MM.1S (cell line): Measurements from ENCODE around the gene PAX8.

ENCODE experiments used
- DNase-seq: peaks from one replicate; pipeline ENCODE4 v3.0.0-alpha.2; 2015
- H2AFZ ChIP-seq: fragments of 300-600 bp; sonication (generic); 2 replicates; pipeline ENCODE4 v1.6.0; 2016; ENCODE audit warnings: antibody characterized with exemption, low read length
- H3F3A ChIP-seq: fragments of 300-600 bp; sonication (generic); 2 replicates; pipeline ENCODE4 v1.6.1; 2016; ENCODE audit warnings: mild to moderate bottlenecking, antibody characterized with exemption, low read length, moderate library complexity, mixed read lengths; ENCODE audit not compliant: insufficient read depth
- H3K27ac ChIP-seq: fragments of 300-600 bp; sonication (generic); 2 replicates; pipeline ENCODE4 v1.5.1; 2016; ENCODE audit warnings: mild to moderate bottlenecking, low read length
- H3K27me3 ChIP-seq: fragments of 300-600 bp; sonication (generic); replicated peaks from 2 replicates; pipeline ENCODE4 v1.6.0; 2016; ENCODE audit warnings: low read length; ENCODE audit not compliant: insufficient read depth
- H3K36me3 ChIP-seq: fragments of 300-600 bp; sonication (generic); replicated peaks from 2 replicates; pipeline ENCODE4 v1.6.1; 2016; ENCODE audit warnings: mild to moderate bottlenecking, low read length, mixed read lengths; ENCODE audit not compliant: insufficient read depth
- H3K4me1 ChIP-seq: fragments of 300-600 bp; sonication (generic); 2 replicates; pipeline ENCODE4 v1.6.1; 2016; ENCODE audit warnings: low read length, mixed read lengths
- H3K4me2 ChIP-seq: fragments of 300-600 bp; sonication (generic); 2 replicates; pipeline ENCODE4 v1.6.0; 2016; ENCODE audit warnings: low read depth, low read length
- H3K4me3 ChIP-seq: fragments of 300-600 bp; sonication (generic); 2 replicates; pipeline ENCODE4 v1.5.1; 2016; ENCODE audit warnings: low read length, mixed read lengths
- H3K79me2 ChIP-seq: fragments of 300-600 bp; sonication (generic); 2 replicates; pipeline ENCODE4 v1.6.1; 2016; ENCODE audit warnings: mixed run types, low read length, mixed read lengths
- H3K9ac ChIP-seq: fragments of 300-600 bp; sonication (generic); 2 replicates; pipeline ENCODE4 v1.6.1; 2016; ENCODE audit warnings: low read length, mixed read lengths
- H3K9me2 ChIP-seq: fragments of 300-600 bp; sonication (generic); replicated peaks from 2 replicates; pipeline ENCODE4 v1.6.1; 2016; ENCODE audit warnings: mild to moderate bottlenecking, low read length, mixed read lengths; ENCODE audit not compliant: insufficient read depth
- H3K9me3 ChIP-seq: fragments of 300-600 bp; sonication (generic); replicated peaks from 2 replicates; pipeline ENCODE4 v1.6.1; 2016; ENCODE audit warnings: mild to moderate bottlenecking, low read length, mixed read lengths; ENCODE audit not compliant: insufficient read depth
- H4K20me1 ChIP-seq: fragments of 300-600 bp; sonication (generic); 2 replicates; pipeline ENCODE4 v1.6.1; 2016; ENCODE audit warnings: mild to moderate bottlenecking, low read length, moderate library complexity, mixed read lengths; ENCODE audit not compliant: insufficient read depth
- EZH2 ChIP-seq: fragments of 300-600 bp; sonication (generic); optimal IDR thresholded peaks from 2 replicates; pipeline ENCODE3; 2017; ENCODE audit warnings: low read depth, mild to moderate bottlenecking, antibody characterized with exemption, low read length, mixed read lengths
- EZH2phosphoT487 ChIP-seq: fragments of 300-600 bp; sonication (generic); IDR thresholded peaks from 2 replicates; pipeline ENCODE4 v1.6.1; 2018; ENCODE audit warnings: antibody characterized with exemption, low read length
- TF ChIP-seq, protein P1 (sequence below): fragments of 300-600 bp; sonication (generic); IDR thresholded peaks from 2 replicates; pipeline ENCODE4 v1.5.1; 2016; ENCODE audit warnings: antibody characterized with exemption, low read length, mixed read lengths

The PAX8 gene

DNA sequence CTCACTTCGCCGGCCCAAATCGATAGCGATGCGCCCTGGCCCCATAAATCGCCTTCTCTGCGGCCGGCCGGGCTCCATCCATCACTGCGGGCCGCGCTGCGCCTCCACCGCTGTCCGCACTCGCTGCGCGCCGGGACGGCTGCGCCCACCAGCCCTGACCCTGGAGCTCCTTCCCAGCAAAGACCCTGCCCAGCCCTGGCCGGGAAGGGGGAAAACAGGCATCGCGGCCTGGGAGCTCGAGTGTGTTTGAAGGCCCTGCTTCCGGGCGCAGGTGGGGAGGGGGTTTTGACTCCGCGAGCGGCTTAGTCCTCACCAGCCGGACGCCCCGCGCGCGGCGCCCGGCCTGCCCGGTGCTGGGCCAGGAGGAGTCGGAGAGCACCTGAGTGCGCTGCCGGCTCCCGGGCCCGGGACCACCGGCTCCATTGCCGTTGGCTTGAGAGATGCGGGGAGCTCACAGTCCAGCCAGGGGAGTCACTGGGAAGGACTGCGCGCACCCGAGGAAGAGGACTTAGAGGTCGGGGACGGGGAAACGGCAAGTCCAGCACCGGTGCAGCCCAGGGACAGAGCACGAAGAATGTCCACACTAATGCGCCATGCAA lies 1.1 kb downstream of the PAX8 start:
- no peaks in the 10 kb centered on the region for H4K20me1 ChIP-seq
- H3K4me2 ChIP-seq = no peak overlapping the region
- no peak for DNase-seq
- no peak for TF ChIP-seq EZH2phosphoT487
- TF ChIP-seq EZH2 = no peak
- TF ChIP-seq, protein P1, sequence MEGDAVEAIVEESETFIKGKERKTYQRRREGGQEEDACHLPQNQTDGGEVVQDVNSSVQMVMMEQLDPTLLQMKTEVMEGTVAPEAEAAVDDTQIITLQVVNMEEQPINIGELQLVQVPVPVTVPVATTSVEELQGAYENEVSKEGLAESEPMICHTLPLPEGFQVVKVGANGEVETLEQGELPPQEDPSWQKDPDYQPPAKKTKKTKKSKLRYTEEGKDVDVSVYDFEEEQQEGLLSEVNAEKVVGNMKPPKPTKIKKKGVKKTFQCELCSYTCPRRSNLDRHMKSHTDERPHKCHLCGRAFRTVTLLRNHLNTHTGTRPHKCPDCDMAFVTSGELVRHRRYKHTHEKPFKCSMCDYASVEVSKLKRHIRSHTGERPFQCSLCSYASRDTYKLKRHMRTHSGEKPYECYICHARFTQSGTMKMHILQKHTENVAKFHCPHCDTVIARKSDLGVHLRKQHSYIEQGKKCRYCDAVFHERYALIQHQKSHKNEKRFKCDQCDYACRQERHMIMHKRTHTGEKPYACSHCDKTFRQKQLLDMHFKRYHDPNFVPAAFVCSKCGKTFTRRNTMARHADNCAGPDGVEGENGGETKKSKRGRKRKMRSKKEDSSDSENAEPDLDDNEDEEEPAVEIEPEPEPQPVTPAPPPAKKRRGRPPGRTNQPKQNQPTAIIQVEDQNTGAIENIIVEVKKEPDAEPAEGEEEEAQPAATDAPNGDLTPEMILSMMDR = no peak
- H3K9me2 ChIP-seq = no peaks in the 10 kb centered on the region
- H3K9ac ChIP-seq = no peak overlapping the region
- H3F3A ChIP-seq = no peaks in the 10 kb centered on the region
- H3K9me3 ChIP-seq = no peaks in the 10 kb centered on the region
- H2AFZ ChIP-seq = no peak overlapping the region
- no peak overlapping the region for H3K4me3 ChIP-seq
- H3K27ac ChIP-seq = no peak overlapping the region
- H3K79me2 ChIP-seq = no peaks in the 10 kb centered on the region
- H3K36me3 ChIP-seq = no peaks in the 10 kb centered on the region
- H3K4me1 ChIP-seq = no peaks in the 10 kb centered on the region
- peaks cover 20% of the 10 kb centered on the region; the same call in 1 of the 2 replicates for H3K27me3 ChIP-seq

- Histone ChIP-seq H3K9me3 (no peaks in the 10 kb centered on the region), H3K4me3 (no peak overlapping the region), H4K20me1 (no peaks in the 10 kb centered on the region), H3K36me3 (no peaks in the 10 kb centered on the region), H3K4me1 (no peaks in the 10 kb centered on the region), H3K4me2 (no peak overlapping the region), H3F3A (no peaks in the 10 kb centered on the region), H3K9ac (no peak overlapping the region), H3K79me2 (no peaks in the 10 kb centered on the region), H3K27me3 (peaks cover 20% of the 10 kb centered on the region; the same call in 1 of the 2 replicates), H3K9me2 (no peaks in the 10 kb centered on the region), H3K27ac (no peak overlapping the region), H2AFZ (no peak overlapping the region)
- TF ChIP-seq EZH2 (no peak), EZH2phosphoT487 (no peak)
- DNase-seq = no peak
Observed at GRCh38 chr2:113276761-113277425, 1.8 kb downstream of the PAX8 start.

DNA sequence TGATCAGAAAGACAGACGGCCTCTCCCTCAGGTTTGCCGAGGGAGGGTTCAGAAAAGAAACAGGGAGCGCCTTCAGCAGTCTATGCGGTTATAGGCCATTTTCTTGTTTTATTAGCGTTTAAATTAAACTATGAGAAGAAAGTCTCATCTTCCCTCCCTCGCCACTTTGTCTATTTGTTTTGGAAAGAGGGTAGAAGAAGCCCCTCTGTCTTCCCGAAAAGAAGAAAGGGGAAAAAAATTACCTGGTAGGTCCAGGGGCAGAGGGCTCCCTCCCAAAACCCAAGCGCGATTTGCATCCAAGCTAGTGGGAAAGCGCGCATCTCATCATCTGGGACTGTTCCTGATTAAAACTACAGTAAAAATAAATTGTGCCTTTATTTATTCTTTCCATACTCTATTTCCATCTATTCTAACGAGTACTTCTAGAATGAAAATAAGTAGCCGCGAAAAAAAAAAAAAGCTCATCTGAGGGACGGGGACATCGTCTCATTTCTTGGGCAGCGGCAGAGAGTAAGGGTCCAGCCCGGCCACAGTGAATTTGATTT lies 2.4 kb downstream of the PAX8 start:
- no peak for TF ChIP-seq EZH2
- TF ChIP-seq, protein P1 = no peak
- TF ChIP-seq EZH2phosphoT487 = no peak
- Histone ChIP-seq H3K36me3 (no peaks in the 10 kb centered on the region), H3K4me2 (no peak overlapping the region), H3K4me3 (no peak overlapping the region), H3F3A (no peaks in the 10 kb centered on the region), H3K27ac (no peak overlapping the region), H4K20me1 (no peaks in the 10 kb centered on the region), H3K9me3 (no peaks in the 10 kb centered on the region), H3K9ac (no peak overlapping the region), H3K79me2 (no peaks in the 10 kb centered on the region), H3K27me3 (peaks cover 20% of the 10 kb centered on the region; the same call in 1 of the 2 replicates), H3K4me1 (no peaks in the 10 kb centered on the region), H3K9me2 (no peaks in the 10 kb centered on the region), H2AFZ (no peak overlapping the region)
- DNase-seq = no peak
